Measurements from ENCODE around the gene MIAT. TPM values are rescaled to one million over a fixed set of nuclear protein-coding genes. Genes with fewer than 3 reads are reported as not detected.

The MIAT gene
- total and polyA plus RNA-seq, 2 of the 8 experiments (the other 6 are each of a cell fraction or from before 2014, with no cell fraction given), result 27.6 to 36.0 TPM

DNA sequence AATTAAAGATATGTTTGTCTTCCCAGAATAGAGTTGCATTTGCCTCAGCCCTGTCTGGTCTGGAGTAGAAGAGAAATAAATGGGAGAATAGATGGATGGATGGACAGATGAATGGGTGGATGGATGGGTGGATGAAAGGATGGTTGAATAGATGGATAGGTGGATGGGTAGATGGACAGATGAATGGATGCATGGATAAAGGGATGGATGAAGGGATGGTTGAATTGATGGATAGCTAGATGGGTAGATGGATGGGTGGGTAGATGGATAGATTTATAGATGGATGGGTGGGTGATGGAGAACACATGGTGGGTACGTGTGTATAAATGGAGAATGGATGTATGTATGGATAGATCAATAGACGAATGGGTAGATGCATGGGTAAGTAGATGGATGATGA, 48.1 kb upstream of the MIAT start (continued):
- TF ChIP-seq, protein P1, sequence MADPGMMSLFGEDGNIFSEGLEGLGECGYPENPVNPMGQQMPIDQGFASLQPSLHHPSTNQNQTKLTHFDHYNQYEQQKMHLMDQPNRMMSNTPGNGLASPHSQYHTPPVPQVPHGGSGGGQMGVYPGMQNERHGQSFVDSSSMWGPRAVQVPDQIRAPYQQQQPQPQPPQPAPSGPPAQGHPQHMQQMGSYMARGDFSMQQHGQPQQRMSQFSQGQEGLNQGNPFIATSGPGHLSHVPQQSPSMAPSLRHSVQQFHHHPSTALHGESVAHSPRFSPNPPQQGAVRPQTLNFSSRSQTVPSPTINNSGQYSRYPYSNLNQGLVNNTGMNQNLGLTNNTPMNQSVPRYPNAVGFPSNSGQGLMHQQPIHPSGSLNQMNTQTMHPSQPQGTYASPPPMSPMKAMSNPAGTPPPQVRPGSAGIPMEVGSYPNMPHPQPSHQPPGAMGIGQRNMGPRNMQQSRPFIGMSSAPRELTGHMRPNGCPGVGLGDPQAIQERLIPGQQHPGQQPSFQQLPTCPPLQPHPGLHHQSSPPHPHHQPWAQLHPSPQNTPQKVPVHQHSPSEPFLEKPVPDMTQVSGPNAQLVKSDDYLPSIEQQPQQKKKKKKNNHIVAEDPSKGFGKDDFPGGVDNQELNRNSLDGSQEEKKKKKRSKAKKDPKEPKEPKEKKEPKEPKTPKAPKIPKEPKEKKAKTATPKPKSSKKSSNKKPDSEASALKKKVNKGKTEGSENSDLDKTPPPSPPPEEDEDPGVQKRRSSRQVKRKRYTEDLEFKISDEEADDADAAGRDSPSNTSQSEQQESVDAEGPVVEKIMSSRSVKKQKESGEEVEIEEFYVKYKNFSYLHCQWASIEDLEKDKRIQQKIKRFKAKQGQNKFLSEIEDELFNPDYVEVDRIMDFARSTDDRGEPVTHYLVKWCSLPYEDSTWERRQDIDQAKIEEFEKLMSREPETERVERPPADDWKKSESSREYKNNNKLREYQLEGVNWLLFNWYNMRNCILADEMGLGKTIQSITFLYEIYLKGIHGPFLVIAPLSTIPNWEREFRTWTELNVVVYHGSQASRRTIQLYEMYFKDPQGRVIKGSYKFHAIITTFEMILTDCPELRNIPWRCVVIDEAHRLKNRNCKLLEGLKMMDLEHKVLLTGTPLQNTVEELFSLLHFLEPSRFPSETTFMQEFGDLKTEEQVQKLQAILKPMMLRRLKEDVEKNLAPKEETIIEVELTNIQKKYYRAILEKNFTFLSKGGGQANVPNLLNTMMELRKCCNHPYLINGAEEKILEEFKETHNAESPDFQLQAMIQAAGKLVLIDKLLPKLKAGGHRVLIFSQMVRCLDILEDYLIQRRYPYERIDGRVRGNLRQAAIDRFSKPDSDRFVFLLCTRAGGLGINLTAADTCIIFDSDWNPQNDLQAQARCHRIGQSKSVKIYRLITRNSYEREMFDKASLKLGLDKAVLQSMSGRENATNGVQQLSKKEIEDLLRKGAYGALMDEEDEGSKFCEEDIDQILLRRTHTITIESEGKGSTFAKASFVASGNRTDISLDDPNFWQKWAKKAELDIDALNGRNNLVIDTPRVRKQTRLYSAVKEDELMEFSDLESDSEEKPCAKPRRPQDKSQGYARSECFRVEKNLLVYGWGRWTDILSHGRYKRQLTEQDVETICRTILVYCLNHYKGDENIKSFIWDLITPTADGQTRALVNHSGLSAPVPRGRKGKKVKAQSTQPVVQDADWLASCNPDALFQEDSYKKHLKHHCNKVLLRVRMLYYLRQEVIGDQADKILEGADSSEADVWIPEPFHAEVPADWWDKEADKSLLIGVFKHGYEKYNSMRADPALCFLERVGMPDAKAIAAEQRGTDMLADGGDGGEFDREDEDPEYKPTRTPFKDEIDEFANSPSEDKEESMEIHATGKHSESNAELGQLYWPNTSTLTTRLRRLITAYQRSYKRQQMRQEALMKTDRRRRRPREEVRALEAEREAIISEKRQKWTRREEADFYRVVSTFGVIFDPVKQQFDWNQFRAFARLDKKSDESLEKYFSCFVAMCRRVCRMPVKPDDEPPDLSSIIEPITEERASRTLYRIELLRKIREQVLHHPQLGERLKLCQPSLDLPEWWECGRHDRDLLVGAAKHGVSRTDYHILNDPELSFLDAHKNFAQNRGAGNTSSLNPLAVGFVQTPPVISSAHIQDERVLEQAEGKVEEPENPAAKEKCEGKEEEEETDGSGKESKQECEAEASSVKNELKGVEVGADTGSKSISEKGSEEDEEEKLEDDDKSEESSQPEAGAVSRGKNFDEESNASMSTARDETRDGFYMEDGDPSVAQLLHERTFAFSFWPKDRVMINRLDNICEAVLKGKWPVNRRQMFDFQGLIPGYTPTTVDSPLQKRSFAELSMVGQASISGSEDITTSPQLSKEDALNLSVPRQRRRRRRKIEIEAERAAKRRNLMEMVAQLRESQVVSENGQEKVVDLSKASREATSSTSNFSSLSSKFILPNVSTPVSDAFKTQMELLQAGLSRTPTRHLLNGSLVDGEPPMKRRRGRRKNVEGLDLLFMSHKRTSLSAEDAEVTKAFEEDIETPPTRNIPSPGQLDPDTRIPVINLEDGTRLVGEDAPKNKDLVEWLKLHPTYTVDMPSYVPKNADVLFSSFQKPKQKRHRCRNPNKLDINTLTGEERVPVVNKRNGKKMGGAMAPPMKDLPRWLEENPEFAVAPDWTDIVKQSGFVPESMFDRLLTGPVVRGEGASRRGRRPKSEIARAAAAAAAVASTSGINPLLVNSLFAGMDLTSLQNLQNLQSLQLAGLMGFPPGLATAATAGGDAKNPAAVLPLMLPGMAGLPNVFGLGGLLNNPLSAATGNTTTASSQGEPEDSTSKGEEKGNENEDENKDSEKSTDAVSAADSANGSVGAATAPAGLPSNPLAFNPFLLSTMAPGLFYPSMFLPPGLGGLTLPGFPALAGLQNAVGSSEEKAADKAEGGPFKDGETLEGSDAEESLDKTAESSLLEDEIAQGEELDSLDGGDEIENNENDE (IDR thresholded peaks at IDR 0.05; ENCODE audit: insufficient replicate concordance, low read length), result no peak
- TF ChIP-seq RNF2 (IDR thresholded peaks at IDR 0.05; ENCODE audit: borderline replicate concordance, low read depth, low read length, missing control alignments, poor library complexity, severe bottlenecking), result no peak
- TF ChIP-seq, protein P2, sequence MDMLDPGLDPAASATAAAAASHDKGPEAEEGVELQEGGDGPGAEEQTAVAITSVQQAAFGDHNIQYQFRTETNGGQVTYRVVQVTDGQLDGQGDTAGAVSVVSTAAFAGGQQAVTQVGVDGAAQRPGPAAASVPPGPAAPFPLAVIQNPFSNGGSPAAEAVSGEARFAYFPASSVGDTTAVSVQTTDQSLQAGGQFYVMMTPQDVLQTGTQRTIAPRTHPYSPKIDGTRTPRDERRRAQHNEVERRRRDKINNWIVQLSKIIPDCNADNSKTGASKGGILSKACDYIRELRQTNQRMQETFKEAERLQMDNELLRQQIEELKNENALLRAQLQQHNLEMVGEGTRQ (IDR thresholded peaks at IDR 0.05; ENCODE audit: low read length), result no peak
- no peak for TF ChIP-seq BRCA1 (IDR thresholded peaks at IDR 0.05; ENCODE audit: low read depth, low read length)
- TF ChIP-seq, protein P3, sequence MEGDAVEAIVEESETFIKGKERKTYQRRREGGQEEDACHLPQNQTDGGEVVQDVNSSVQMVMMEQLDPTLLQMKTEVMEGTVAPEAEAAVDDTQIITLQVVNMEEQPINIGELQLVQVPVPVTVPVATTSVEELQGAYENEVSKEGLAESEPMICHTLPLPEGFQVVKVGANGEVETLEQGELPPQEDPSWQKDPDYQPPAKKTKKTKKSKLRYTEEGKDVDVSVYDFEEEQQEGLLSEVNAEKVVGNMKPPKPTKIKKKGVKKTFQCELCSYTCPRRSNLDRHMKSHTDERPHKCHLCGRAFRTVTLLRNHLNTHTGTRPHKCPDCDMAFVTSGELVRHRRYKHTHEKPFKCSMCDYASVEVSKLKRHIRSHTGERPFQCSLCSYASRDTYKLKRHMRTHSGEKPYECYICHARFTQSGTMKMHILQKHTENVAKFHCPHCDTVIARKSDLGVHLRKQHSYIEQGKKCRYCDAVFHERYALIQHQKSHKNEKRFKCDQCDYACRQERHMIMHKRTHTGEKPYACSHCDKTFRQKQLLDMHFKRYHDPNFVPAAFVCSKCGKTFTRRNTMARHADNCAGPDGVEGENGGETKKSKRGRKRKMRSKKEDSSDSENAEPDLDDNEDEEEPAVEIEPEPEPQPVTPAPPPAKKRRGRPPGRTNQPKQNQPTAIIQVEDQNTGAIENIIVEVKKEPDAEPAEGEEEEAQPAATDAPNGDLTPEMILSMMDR (IDR thresholded peaks at IDR 0.05; ENCODE audit: control extremely low read depth in 1 of 3, insufficient read depth in 1 of 3, low read depth in 1 of 3, low read length in 3 of 3), result no peak
- no peak for TF ChIP-seq PHF8 (conservative IDR thresholded peaks at IDR 0.05; ENCODE audit: low read depth, low read length)
- TF ChIP-seq TAF7 (optimal IDR thresholded peaks at IDR 0.05; ENCODE audit: borderline replicate concordance, low read depth, low read length), result no peak

All from H1 (cell line).